ENCODE data around the gene HJURP.

HJURP gene

GRCh38 chr2:233851169-233851568, 3.2 kb downstream of the HJURP start:
- POLR2A ChIA-PET (ENCODE audit: low non-redundant PET): no interaction called here
- CTCF ChIA-PET: no interaction called here
- no peak for TF ChIP-seq CTCF (conservative IDR thresholded peaks at IDR 0.05; ENCODE audit: low read depth)

GRCh38 chr2:233850745-233851144, 3.6 kb downstream of the HJURP start:
- CTCF ChIA-PET: no interaction called here
- POLR2A ChIA-PET (ENCODE audit: low non-redundant PET): no interaction called here
- TF ChIP-seq CTCF (conservative IDR thresholded peaks at IDR 0.05; ENCODE audit: low read depth): no peak
- H3K27ac ChIP-seq: peak overlapping the region; percentile 26
- no peak for DNase-seq (ENCODE audit: low spot score)

More at GRCh38 chr2:233851169-233851568, 3.2 kb downstream of the HJURP start:
- H3K27ac ChIP-seq: no peak overlapping the region
- no peak for DNase-seq (ENCODE audit: low spot score)

GRCh38 chr2:233849607-233850271, 4.6 kb downstream of the HJURP start:
- H3K27ac ChIP-seq: peak overlapping the region; percentile 26
- no peak for DNase-seq (ENCODE audit: low spot score)
- no peak for TF ChIP-seq CTCF (conservative IDR thresholded peaks at IDR 0.05; ENCODE audit: low read depth)
- CTCF ChIA-PET: no interaction called here
- POLR2A ChIA-PET (ENCODE audit: low non-redundant PET): no interaction called here

GRCh38 chr2:233848276-233848675, 6.1 kb downstream of the HJURP start:
- peak overlapping the region; percentile 26 for H3K27ac ChIP-seq
- POLR2A ChIA-PET (ENCODE audit: low non-redundant PET): no interaction called here
- CTCF ChIA-PET: no interaction called here
- no peak for DNase-seq (ENCODE audit: low spot score)
- TF ChIP-seq CTCF (conservative IDR thresholded peaks at IDR 0.05; ENCODE audit: low read depth): no peak

- no peak for TF ChIP-seq CTCF (conservative IDR thresholded peaks at IDR 0.05; ENCODE audit: low read depth)
- DNase-seq (ENCODE audit: low spot score): no peak
- POLR2A ChIA-PET (ENCODE audit: low non-redundant PET): no interaction called here
- CTCF ChIA-PET: no interaction called here
- peak overlapping the region; percentile 10; the same call in 1 of the 2 replicates for H3K27ac ChIP-seq
Measured at GRCh38 chr2:233847248-233847898, 7.0 kb downstream of the HJURP start.

- H3K27ac ChIP-seq: peak overlapping the region; percentile 10; the same call in 1 of the 2 replicates
- no peak for TF ChIP-seq CTCF (conservative IDR thresholded peaks at IDR 0.05; ENCODE audit: low read depth)
- ChIA-PET POLR2A (ENCODE audit: low non-redundant PET) (no interaction called here), CTCF (no interaction called here)
- DNase-seq (ENCODE audit: low spot score): no peak
Measured at GRCh38 chr2:233846387-233847247, 7.7 kb downstream of the HJURP start.
